Left lobe of liver (tissue), 2 donors: ENCODE measurements around the gene NAGK. TPM values are rescaled to one million over a fixed set of nuclear protein-coding genes. Genes with fewer than 3 reads are reported as not detected.
"Not testable (repeated sequence)": the region's sequence is repeated elsewhere in the genome, so short reads cannot be mapped to it uniquely, and the experiment has no call there.

Experiments used
- ATAC-seq: fragments of 200-7000 bp; cut with Tn5 transposase; one replicate; pipeline ENCODE4 v1.9.1; 2020; ENCODE audit warnings: mild to moderate bottlenecking, moderate library complexity
- DNase-seq: peaks from one replicate; pipeline ENCODE4 v3.0.0-alpha.2; 2020; ENCODE audit warnings: low spot score
- total RNA-seq: library from RNA; stranded (reverse); gene quantifications from one replicate; pipeline ENCODE4 v1.2.1, GENCODE V29; 2021
- donor health status: DM: no; HTN: no; CAD: no; lungs with moderate emphysema.
- donor health status: DM: no; HTN: yes; CAD: no.

The NAGK gene
- total RNA-seq, 1 donor from 2014 or later = 32.0 TPM

GRCh38 chr2:71102981-71103681, 34.7 kb downstream of the NAGK start:
- ATAC-seq (no peak), DNase-seq (no peak)

GRCh38 chr2:71103809-71104208, 35.4 kb downstream of the NAGK start:
- DNase-seq = no peak
- ATAC-seq = no peak

GRCh38 chr2:71106463-71106862, 38.0 kb downstream of the NAGK start:
- not testable (repeated sequence) for DNase-seq, ATAC-seq

- ATAC-seq = no peak
Observed at GRCh38 chr2:71108091-71108490, 39.6 kb downstream of the NAGK start.

GRCh38 chr2:71113843-71114242, 45.4 kb downstream of the NAGK start:
- ATAC-seq (no peak), DNase-seq (no peak)

More at GRCh38 chr2:71108091-71108490, 39.6 kb downstream of the NAGK start:
- no peak for DNase-seq

GRCh38 chr2:71117063-71117462, 48.6 kb downstream of the NAGK start:
- ATAC-seq (no peak), DNase-seq (no peak)

GRCh38 chr2:71120195-71120594, 51.7 kb downstream of the NAGK start:
- no peak for ATAC-seq
- DNase-seq = no peak

- DNase-seq (no peak), ATAC-seq (no peak)
Observed at GRCh38 chr2:71121479-71121878, 53.0 kb downstream of the NAGK start.

- ATAC-seq (no peak), DNase-seq (no peak)
Observed at GRCh38 chr2:71122387-71123298, 54.2 kb downstream of the NAGK start.

- ATAC-seq (no peak), DNase-seq (no peak)
Observed at GRCh38 chr2:71125506-71126294, 57.3 kb downstream of the NAGK start.

- no peak for ATAC-seq
Observed at GRCh38 chr2:71126957-71127356, 58.5 kb downstream of the NAGK start.

More at GRCh38 chr2:71126957-71127356, 58.5 kb downstream of the NAGK start:
- no peak for DNase-seq

Other genes starting within 250 kb of the NAGK start
- gene CLEC4F, start 248.0 kb upstream of the NAGK start, total RNA-seq = not detected
- not detected for gene CD207, start 232.8 kb upstream of the NAGK start, total RNA-seq
- not detected for gene VAX2, start 168.1 kb upstream of the NAGK start, total RNA-seq
- gene ATP6V1B1, start 132.7 kb upstream of the NAGK start, total RNA-seq = not detected
- 0.35 TPM for gene ANKRD53, start 90.0 kb upstream of the NAGK start, total RNA-seq
- 36.4 TPM for gene TEX261, start 73.8 kb upstream of the NAGK start, total RNA-seq
- gene MCEE, start 61.6 kb downstream of the NAGK start, total RNA-seq = 33.4 TPM
- gene MPHOSPH10, start 62.0 kb downstream of the NAGK start, total RNA-seq = 12.5 TPM
- 26.8 TPM for gene PAIP2B, start 158.5 kb downstream of the NAGK start, total RNA-seq